ENCODE data around the gene DOCK6. TPM values are rescaled to one million over a fixed set of nuclear protein-coding genes. Genes with fewer than 3 reads are reported as not detected.
A peak's percentile ranks its signal among the peaks of the same experiment; 100 is the strongest.

The DOCK6 gene
- total RNA-seq, 1 donor from 2014 or later: 56.8 TPM

- Histone ChIP-seq H3K4me3 (ENCODE audit: low read depth, low read length) (no peak overlapping the region), H3K27me3 (ENCODE audit: control insufficient read depth, insufficient read depth, low read length) (no peaks in the 10 kb centered on the region), H3K36me3 (ENCODE audit: control insufficient read depth, insufficient read depth, low read length) (peaks cover 1% of the 10 kb centered on the region)
- TF ChIP-seq, protein P1, sequence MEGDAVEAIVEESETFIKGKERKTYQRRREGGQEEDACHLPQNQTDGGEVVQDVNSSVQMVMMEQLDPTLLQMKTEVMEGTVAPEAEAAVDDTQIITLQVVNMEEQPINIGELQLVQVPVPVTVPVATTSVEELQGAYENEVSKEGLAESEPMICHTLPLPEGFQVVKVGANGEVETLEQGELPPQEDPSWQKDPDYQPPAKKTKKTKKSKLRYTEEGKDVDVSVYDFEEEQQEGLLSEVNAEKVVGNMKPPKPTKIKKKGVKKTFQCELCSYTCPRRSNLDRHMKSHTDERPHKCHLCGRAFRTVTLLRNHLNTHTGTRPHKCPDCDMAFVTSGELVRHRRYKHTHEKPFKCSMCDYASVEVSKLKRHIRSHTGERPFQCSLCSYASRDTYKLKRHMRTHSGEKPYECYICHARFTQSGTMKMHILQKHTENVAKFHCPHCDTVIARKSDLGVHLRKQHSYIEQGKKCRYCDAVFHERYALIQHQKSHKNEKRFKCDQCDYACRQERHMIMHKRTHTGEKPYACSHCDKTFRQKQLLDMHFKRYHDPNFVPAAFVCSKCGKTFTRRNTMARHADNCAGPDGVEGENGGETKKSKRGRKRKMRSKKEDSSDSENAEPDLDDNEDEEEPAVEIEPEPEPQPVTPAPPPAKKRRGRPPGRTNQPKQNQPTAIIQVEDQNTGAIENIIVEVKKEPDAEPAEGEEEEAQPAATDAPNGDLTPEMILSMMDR (IDR thresholded peaks at IDR 0.05; ENCODE audit: insufficient read depth, low read length, poor library complexity, severe bottlenecking): no peak
- DNase-seq (ENCODE audit: low read depth): no peak
Observed at GRCh38 chr19:11243798-11244169, 18.5 kb downstream of the DOCK6 start.

- TF ChIP-seq, protein P1 (IDR thresholded peaks at IDR 0.05; ENCODE audit: insufficient read depth, low read length, poor library complexity, severe bottlenecking): peak; percentile 68
- H3K36me3 ChIP-seq (ENCODE audit: control insufficient read depth, insufficient read depth, low read length): peaks cover 1% of the 10 kb centered on the region
- DNase-seq (ENCODE audit: low read depth): no peak
- H3K4me3 ChIP-seq (ENCODE audit: low read depth, low read length): no peak overlapping the region
- no peaks in the 10 kb centered on the region for H3K27me3 ChIP-seq (ENCODE audit: control insufficient read depth, insufficient read depth, low read length)
Observed at GRCh38 chr19:11242864-11243797, 19.2 kb downstream of the DOCK6 start.

GRCh38 chr19:11242025-11242424, 20.3 kb downstream of the DOCK6 start:
- no peaks in the 10 kb centered on the region for H3K27me3 ChIP-seq (ENCODE audit: control insufficient read depth, insufficient read depth, low read length)
- DNase-seq (ENCODE audit: low read depth): no peak
- TF ChIP-seq, protein P1 (IDR thresholded peaks at IDR 0.05; ENCODE audit: insufficient read depth, low read length, poor library complexity, severe bottlenecking): no peak
- H3K4me3 ChIP-seq (ENCODE audit: low read depth, low read length): no peak overlapping the region
- peaks cover 1% of the 10 kb centered on the region for H3K36me3 ChIP-seq (ENCODE audit: control insufficient read depth, insufficient read depth, low read length)

DNA sequence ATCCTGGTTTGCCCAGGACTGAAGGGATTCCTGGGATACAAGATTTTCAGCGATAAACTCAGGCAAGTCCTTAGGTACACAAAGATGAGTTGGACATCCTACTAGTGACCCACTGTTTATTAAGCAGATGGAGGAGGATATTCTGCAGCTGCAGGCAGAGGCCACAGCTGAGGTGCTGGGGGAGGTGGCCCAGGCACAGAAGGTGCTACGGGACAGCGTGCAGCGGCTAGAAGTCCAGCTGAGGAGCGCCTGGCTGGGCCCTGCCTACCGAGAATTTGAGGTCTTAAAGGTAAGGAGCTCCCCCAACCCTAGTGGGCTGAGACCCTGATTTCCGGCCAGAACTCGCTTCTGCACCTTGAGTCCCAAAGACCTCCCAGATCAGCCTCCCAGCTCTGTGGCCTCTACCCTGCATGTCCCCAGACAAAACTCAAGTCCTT, 22.3 kb downstream of the DOCK6 start:
- TF ChIP-seq, protein P1 (IDR thresholded peaks at IDR 0.05; ENCODE audit: insufficient read depth, low read length, poor library complexity, severe bottlenecking): no peak
- no peak overlapping the region for H3K4me3 ChIP-seq (ENCODE audit: low read depth, low read length)
- no peak for DNase-seq (ENCODE audit: low read depth)
- H3K27me3 ChIP-seq (ENCODE audit: control insufficient read depth, insufficient read depth, low read length): no peaks in the 10 kb centered on the region
- no peaks in the 10 kb centered on the region for H3K36me3 ChIP-seq (ENCODE audit: control insufficient read depth, insufficient read depth, low read length)

GRCh38 chr19:11239377-11240000, 22.8 kb downstream of the DOCK6 start, which contains the start of gene ANGPTL8:
ANGPTL8 (plus strand) TSS chr19:11239619; CDS start chr19:11239638, 19 bp downstream.
- no peaks in the 10 kb centered on the region for H3K36me3 ChIP-seq (ENCODE audit: control insufficient read depth, insufficient read depth, low read length)
- TF ChIP-seq, protein P1 (IDR thresholded peaks at IDR 0.05; ENCODE audit: insufficient read depth, low read length, poor library complexity, severe bottlenecking): no peak
- no peaks in the 10 kb centered on the region for H3K27me3 ChIP-seq (ENCODE audit: control insufficient read depth, insufficient read depth, low read length)
- H3K4me3 ChIP-seq (ENCODE audit: low read depth, low read length): no peak within 1 kb of the TSS
- no peak for DNase-seq (ENCODE audit: low read depth)

Data from kidney epithelial cell (primary cell).